Measurements from ENCODE around the gene ST8SIA6.

DNA sequence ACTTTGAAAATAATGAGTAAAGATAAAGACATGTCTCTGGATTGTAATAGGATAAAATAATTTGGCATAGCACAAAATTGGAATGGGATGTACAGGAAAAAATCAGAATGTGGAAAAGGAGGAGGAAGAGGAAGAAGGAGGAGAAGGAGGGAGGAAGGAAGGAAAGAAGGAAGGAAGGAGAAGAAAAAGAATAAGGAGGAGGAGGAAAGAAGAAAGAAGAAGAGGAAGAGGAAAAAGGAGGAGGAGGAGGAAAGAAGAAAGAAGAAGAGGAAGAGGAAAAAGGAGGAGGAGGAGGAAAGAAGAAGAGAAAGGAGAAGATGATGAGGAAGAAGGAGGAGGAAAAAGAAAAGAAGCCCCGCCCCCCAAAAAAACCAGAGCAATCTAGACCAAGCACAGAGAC is 95.9 kb downstream of the ST8SIA6 start:
- TF ChIP-seq, protein P1, sequence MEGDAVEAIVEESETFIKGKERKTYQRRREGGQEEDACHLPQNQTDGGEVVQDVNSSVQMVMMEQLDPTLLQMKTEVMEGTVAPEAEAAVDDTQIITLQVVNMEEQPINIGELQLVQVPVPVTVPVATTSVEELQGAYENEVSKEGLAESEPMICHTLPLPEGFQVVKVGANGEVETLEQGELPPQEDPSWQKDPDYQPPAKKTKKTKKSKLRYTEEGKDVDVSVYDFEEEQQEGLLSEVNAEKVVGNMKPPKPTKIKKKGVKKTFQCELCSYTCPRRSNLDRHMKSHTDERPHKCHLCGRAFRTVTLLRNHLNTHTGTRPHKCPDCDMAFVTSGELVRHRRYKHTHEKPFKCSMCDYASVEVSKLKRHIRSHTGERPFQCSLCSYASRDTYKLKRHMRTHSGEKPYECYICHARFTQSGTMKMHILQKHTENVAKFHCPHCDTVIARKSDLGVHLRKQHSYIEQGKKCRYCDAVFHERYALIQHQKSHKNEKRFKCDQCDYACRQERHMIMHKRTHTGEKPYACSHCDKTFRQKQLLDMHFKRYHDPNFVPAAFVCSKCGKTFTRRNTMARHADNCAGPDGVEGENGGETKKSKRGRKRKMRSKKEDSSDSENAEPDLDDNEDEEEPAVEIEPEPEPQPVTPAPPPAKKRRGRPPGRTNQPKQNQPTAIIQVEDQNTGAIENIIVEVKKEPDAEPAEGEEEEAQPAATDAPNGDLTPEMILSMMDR (conservative IDR thresholded peaks at IDR 0.05 in 1 of 2, IDR thresholded peaks at IDR 0.05 in 1 of 2; ENCODE audit: extremely low read depth in 1 of 2, insufficient read depth in 1 of 2, low read depth in 1 of 2, low read length in 2 of 2), result no peak
- TF ChIP-seq EZH2 (IDR thresholded peaks at IDR 0.05; ENCODE audit: borderline replicate concordance, low read length), result no peak
